Vagina (tissue), 2 donors: ENCODE results near the gene DLST. TPM values are rescaled to one million over a fixed set of nuclear protein-coding genes. Genes with fewer than 3 reads are reported as not detected.
A peak's percentile ranks its signal among the peaks of the same experiment; 100 is the strongest.

ENCODE experiments used
- DNase-seq, 2 donors: peaks; one replicate each; pipeline ENCODE4 v3.0.0-alpha.2; 2017; ENCODE audit errors: extremely low spot score in 2 of 2
- H3K27ac ChIP-seq: fragments of 200-600 bp; sonication (generic); one replicate; pipeline ENCODE4 v1.5.1; 2019
- H3K27me3 ChIP-seq: fragments of 200-600 bp; sonication (generic); one replicate; pipeline ENCODE4 v1.5.1; 2019
- H3K36me3 ChIP-seq, 2 donors: fragments of 200-600 bp; sonication (generic); one replicate each; pipeline ENCODE4 v1.5.1; 2017 to 2019
- H3K4me1 ChIP-seq: fragments of 200-600 bp; sonication (generic); one replicate; pipeline ENCODE4 v1.5.1; 2019
- H3K4me3 ChIP-seq, 2 donors: fragments of 200-600 bp; sonication (generic); 1 replicate in 1 of 2; 2 replicates in 1 of 2; pipeline ENCODE4 v1.5.1; 2016 to 2019
- H3K9me3 ChIP-seq: fragments of 200-600 bp; sonication (generic); one replicate; pipeline ENCODE4 v1.5.1; 2019
- CTCF ChIP-seq, 3 experiments: fragments of 450-650 bp in 2 of 3; fragments of 200-600 bp in 1 of 3; sonication (generic) in 1 of 3; IDR thresholded peaks; one replicate each; pipeline ENCODE4 v1.5.1; 2017 to 2019; ENCODE audit warnings: antibody characterized with exemption in 3 of 3, mild to moderate bottlenecking in 2 of 3, moderate library complexity in 2 of 3
- POLR2A ChIP-seq, 2 donors: fragments of 450-650 bp; IDR thresholded peaks; one replicate each; pipeline ENCODE4 v1.6.1; 2017; ENCODE audit warnings: antibody characterized with exemption in 2 of 2, mild to moderate bottlenecking in 2 of 2, moderate library complexity in 2 of 2
- POLR2AphosphoS5 ChIP-seq, 2 donors: sonication (generic); formaldehyde crosslinking; IDR thresholded peaks; one replicate each; pipeline ENCODE4 v1.9.0; 2017; ENCODE audit warnings: antibody characterized with exemption in 2 of 2, mild to moderate bottlenecking in 2 of 2, low read depth in 1 of 2; ENCODE audit not compliant: insufficient read depth in 1 of 2
- intact Hi-C: fragments of 100-400 bp; cut with DNase I; formaldehyde crosslinking; loops from one replicate; pipeline ENCODE4 v1.15.1; 2023
- total RNA-seq: library from RNA; depleted of rRNA; stranded (reverse); fragments of >200 nt; gene quantifications from one replicate; pipeline ENCODE4 v1.2.3, GENCODE V29; 2016

Gene DLST
- total RNA-seq, 1 donor from 2014 or later = 109 TPM

GRCh38 chr14:74864198-74864597, 17.5 kb upstream of the DLST start:
- intact Hi-C loops = loop anchor here (5.0 kb wide), 1 partner anchor 43 kb away; no protein-coding TSS in a partner anchor
- no peak for DNase-seq
- no peaks in the 10 kb centered on the region for H3K9me3 ChIP-seq
- no peak overlapping the region for H3K27ac ChIP-seq
- no peak overlapping the region for H3K4me3 ChIP-seq
- H3K36me3 ChIP-seq = no peaks in the 10 kb centered on the region
- H3K27me3 ChIP-seq = no peaks in the 10 kb centered on the region
- H3K4me1 ChIP-seq = no peaks in the 10 kb centered on the region
- TF ChIP-seq POLR2AphosphoS5 (IDR thresholded peaks at IDR 0.05; ENCODE audit: insufficient read depth in 1 of 2, low read depth in 1 of 2) = no peak
- no peak for TF ChIP-seq POLR2A (IDR thresholded peaks at IDR 0.05)
- no peak for TF ChIP-seq CTCF (IDR thresholded peaks at IDR 0.05)

GRCh38 chr14:74865156-74865555, 16.6 kb upstream of the DLST start:
- DNase-seq = no peak
- Histone ChIP-seq H3K9me3 (no peaks in the 10 kb centered on the region), H3K4me1 (no peaks in the 10 kb centered on the region), H3K36me3 (no peaks in the 10 kb centered on the region), H3K27me3 (no peaks in the 10 kb centered on the region), H3K27ac (no peak overlapping the region), H3K4me3 (no peak overlapping the region)
- TF ChIP-seq POLR2AphosphoS5 (IDR thresholded peaks at IDR 0.05; ENCODE audit: insufficient read depth in 1 of 2, low read depth in 1 of 2) = no peak
- no peak for TF ChIP-seq CTCF (IDR thresholded peaks at IDR 0.05)
- intact Hi-C loops = no loop called here

GRCh38 chr14:74866708-74867389, 14.9 kb upstream of the DLST start:
- no peaks in the 10 kb centered on the region for H3K36me3 ChIP-seq
- H3K4me1 ChIP-seq = no peaks in the 10 kb centered on the region
- H3K9me3 ChIP-seq = no peaks in the 10 kb centered on the region
- TF ChIP-seq POLR2AphosphoS5 (IDR thresholded peaks at IDR 0.05; ENCODE audit: insufficient read depth in 1 of 2, low read depth in 1 of 2) (no peak), POLR2A (IDR thresholded peaks at IDR 0.05) (no peak), CTCF (IDR thresholded peaks at IDR 0.05) (no peak)
- no peak overlapping the region for H3K27ac ChIP-seq
- no peak overlapping the region for H3K4me3 ChIP-seq
- no peaks in the 10 kb centered on the region for H3K27me3 ChIP-seq
- intact Hi-C loops = no loop called here
- DNase-seq = peak in 1 of 2 donors; percentile 16

GRCh38 chr14:74867673-74868072, 14.0 kb upstream of the DLST start:
- Histone ChIP-seq H3K9me3 (no peaks in the 10 kb centered on the region), H3K27me3 (no peaks in the 10 kb centered on the region), H3K4me3 (no peak overlapping the region), H3K36me3 (no peaks in the 10 kb centered on the region), H3K27ac (no peak overlapping the region), H3K4me1 (no peaks in the 10 kb centered on the region)
- intact Hi-C loops = no loop called here
- peak in 1 of 2 donors; percentile 40 for DNase-seq
- TF ChIP-seq CTCF (IDR thresholded peaks at IDR 0.05) (no peak), POLR2AphosphoS5 (IDR thresholded peaks at IDR 0.05; ENCODE audit: insufficient read depth in 1 of 2, low read depth in 1 of 2) (no peak), POLR2A (IDR thresholded peaks at IDR 0.05) (no peak)

- Histone ChIP-seq H3K27me3 (no peaks in the 10 kb centered on the region), H3K4me1 (no peaks in the 10 kb centered on the region), H3K4me3 (no peak overlapping the region), H3K9me3 (no peaks in the 10 kb centered on the region), H3K36me3 (no peaks in the 10 kb centered on the region), H3K27ac (no peak overlapping the region)
- TF ChIP-seq POLR2AphosphoS5 (IDR thresholded peaks at IDR 0.05; ENCODE audit: insufficient read depth in 1 of 2, low read depth in 1 of 2) (no peak), POLR2A (IDR thresholded peaks at IDR 0.05) (no peak), CTCF (IDR thresholded peaks at IDR 0.05) (no peak)
- DNase-seq = no peak
- intact Hi-C loops = no loop called here
Measured at GRCh38 chr14:74868739-74869138, 13.0 kb upstream of the DLST start.
